ENCODE data around the gene FAIM2. TPM values are rescaled to one million over a fixed set of nuclear protein-coding genes. Genes with fewer than 3 reads are reported as not detected.

FAIM2 gene
- total RNA-seq, 1 experiment from 2014 or later, result not detected

DNA sequence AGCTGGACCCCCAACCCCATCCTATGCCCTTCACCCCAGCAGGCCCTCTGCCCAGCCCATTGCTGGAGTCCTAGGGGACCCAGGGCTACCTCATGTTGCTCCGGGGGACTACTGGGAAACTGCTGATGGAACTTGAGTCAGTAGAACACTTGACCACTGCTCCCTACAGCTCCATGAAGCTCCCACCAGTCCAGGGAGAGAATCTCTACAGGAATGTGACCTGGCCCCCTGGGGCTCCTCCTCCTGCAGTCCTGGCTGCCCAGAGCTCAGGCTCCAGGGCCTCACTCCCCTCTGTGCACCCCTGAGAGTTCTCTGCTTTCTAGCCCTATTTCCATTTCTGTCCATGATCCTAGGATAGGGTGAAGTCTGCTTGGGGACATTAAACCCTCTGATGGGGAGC lies 36.0 kb upstream of the FAIM2 start:
- DNase-seq (ENCODE audit: low spot score), result no peak

DNA sequence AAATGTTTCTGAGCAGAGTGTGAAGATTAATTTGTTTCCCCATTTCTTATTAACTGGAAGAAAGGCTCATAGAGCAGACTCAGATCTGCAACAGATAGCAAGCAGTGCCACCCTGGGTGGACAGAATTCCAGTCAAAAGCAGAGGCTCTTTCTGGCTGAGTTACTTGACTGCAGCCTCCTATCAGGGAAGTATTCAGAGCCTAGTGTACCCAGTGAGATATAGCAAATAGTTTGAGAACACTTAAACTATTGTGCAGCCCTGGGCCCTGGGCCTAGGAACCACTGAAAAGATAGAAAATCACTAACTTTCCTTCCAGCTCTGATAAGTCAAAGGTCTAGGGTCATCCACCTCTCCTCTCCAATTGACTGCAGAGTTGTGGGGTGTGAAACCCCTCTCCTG lies 35.6 kb upstream of the FAIM2 start:
- no peak for DNase-seq (ENCODE audit: low spot score)

DNA sequence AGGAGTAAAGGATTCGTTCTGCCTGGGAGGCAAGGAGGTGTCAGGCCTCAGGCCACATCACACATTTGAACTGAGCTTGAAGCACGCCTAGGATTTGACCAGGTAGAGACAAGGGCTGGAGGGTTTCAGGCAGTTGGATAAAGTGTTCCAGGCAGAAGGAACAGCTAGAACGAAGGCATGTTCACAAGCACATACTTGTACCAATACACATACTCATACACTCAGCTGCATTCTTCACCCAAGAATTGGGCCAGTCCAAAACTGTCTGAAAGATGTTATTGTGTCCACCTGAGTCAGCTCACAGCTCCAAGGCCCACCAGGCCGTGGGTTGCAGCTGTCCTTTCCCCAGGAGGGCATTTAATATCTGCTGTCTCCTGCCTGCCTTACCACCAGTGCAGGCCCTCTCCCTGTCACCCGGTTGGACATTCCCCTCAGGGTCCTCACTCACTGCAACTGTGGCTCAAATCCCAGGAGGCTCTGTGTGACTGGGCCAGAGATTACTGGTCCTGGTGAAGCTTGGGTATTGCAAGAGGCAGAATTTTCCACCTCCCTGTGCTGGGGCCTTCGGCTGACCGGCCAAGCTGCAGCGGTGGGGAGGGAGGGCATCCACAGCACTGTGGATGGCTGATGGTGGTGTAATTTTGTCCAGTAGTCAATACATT lies 34.1 kb upstream of the FAIM2 start:
- DNase-seq (ENCODE audit: low spot score), result no peak

- no peak for DNase-seq (ENCODE audit: low spot score)
Observed at GRCh38 chr12:49936925-49937324, 33.2 kb upstream of the FAIM2 start.

GRCh38 chr12:49934505-49934904 lies 30.8 kb upstream of the FAIM2 start:
- no peak for DNase-seq (ENCODE audit: low spot score)

- no peak for DNase-seq (ENCODE audit: low spot score)
Observed at GRCh38 chr12:49933796-49934195, 30.1 kb upstream of the FAIM2 start.

DNA sequence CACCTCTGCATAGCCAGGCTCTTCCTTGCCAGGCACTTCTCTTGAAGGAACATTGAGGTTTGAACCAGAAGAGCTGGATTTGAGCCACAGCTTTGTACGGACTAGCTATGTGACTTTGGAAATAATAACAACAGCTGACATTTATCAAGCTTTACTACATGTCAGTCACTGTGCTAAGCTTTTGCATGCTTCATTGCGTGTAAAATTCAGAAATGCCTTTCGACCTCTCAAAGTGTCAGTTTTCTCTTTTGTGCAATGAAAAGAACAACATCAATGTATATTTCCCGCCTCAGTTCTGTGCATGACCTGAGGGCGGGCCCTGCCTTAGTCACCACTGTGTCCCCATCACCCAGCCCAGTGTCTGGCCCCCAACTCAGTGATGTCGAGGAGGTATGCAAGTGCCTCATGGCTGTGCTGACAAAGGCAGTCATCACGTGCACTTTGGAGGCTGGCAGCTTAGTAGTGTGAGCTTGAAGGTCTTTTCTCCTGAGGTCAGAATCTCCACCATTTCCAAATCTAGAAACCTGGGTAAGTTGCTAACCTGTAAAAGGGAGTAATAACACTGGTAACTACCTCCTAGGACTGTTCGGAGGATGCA lies 28.9 kb upstream of the FAIM2 start:
- no peak for DNase-seq (ENCODE audit: low spot score)

DNA sequence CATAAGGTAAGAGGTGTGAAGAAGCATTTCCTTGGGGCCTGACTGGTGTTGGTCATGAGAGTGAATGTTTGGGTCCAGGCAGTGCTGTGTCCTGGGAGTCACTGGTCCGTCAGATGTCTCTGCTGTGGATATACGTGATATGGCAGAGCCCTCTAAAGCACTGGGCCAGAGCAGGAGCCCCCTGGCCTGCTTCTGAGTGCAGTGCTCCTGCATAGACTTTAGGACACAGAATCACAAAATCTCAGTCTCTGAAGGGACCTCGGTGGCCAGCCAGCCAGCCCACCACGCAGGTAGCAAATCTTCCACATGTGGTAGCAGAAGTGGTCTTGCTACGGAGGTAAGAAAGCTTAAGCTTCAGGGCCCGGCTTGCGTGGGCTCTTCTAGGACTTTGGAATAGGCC lies 28.3 kb upstream of the FAIM2 start:
- no peak for DNase-seq (ENCODE audit: low spot score)

DNA sequence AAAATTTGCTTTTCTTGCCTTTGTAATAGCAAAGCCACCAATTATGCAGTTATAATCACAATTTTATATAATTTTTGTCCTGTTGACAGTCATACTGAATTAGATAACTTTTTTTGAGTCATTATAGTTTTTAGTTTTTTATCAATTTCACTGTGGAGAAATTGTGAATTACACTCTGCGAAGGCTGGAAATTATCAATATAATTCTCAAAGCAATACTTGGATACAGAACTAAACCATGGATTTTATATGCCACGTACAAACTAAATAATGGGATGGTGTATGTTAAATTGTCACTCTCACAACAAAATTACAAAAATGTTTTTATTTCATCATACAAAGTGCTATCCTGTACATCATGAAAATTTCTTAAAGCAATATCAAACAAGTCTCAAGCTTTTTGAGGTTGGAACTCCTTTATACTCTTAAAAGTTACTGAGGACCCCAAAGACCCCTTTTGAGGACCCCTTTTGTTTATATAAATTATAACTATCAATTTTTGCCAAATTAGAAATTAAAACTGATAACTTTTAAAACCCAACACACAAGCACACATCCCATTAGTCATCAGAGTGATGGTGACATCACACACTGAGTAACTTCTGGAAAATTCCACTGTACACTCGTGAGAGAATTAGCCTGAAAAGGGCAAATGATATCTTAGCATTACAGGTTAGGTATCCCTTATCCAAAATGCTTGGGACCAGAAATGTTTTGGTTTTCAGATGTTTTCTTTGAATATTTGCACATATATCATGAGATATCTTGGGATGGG lies 27.0 kb upstream of the FAIM2 start:
- DNase-seq (ENCODE audit: low spot score), result peak; percentile 16

GRCh38 chr12:49929581-49929980 lies 25.9 kb upstream of the FAIM2 start:
- no peak for DNase-seq (ENCODE audit: low spot score)

DNA sequence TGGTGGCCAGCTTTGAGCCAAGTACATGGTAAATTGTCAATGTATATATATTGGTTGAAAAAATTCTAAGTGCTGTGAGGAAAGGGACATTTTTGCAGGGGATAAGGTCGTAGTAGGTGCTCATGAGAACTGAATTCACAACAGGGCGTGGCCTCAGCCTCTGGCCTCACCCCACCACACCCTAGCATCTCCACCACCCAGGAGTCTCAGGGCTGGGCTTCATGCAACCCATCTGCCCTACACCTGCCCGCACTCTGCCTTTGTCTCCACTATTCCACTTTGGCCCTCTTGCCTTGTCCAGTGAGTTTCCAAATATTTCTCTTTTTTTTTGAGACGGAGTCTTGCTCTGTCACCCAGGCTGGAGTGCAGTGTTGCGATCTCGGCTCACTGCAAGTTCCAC lies 24.8 kb upstream of the FAIM2 start:
- no peak for DNase-seq (ENCODE audit: low spot score)

- DNase-seq (ENCODE audit: low spot score), result no peak
Observed at GRCh38 chr12:49925433-49926204, 21.9 kb upstream of the FAIM2 start.

DNA sequence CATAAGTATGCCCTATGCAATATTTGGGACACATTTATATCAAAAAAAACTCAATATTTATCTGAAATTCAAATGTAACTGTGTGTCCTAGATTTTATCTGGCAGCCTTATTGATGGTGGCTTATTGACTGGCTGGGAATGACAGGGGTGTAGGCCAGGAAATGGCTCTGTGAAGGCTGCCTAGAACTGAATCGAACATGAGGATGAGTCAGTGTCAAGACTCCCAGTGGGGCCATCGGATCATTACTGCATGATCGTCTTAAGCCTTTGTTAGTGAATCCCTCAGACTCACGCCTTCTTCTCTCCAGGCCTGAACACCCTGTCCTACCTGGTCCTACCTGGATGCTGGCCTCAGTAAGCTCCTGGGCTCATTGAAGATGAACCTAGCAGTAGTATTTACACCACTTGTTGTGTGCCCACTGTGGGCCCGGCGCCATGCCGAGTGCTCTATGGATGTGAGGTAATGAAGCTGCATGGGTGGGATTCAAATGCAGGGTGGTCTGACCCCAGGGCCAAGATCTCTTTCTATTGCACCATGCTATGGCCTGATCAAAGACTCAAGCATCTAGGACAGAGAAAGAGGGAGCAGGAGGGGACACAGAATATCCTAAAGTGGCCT lies 21.0 kb upstream of the FAIM2 start:
- DNase-seq (ENCODE audit: low spot score), result no peak

- no peak for DNase-seq (ENCODE audit: low spot score)
Observed at GRCh38 chr12:49923880-49924556, 20.3 kb upstream of the FAIM2 start.

- no peak for DNase-seq (ENCODE audit: low spot score)
Observed at GRCh38 chr12:49923035-49923644, 19.4 kb upstream of the FAIM2 start.

DNA sequence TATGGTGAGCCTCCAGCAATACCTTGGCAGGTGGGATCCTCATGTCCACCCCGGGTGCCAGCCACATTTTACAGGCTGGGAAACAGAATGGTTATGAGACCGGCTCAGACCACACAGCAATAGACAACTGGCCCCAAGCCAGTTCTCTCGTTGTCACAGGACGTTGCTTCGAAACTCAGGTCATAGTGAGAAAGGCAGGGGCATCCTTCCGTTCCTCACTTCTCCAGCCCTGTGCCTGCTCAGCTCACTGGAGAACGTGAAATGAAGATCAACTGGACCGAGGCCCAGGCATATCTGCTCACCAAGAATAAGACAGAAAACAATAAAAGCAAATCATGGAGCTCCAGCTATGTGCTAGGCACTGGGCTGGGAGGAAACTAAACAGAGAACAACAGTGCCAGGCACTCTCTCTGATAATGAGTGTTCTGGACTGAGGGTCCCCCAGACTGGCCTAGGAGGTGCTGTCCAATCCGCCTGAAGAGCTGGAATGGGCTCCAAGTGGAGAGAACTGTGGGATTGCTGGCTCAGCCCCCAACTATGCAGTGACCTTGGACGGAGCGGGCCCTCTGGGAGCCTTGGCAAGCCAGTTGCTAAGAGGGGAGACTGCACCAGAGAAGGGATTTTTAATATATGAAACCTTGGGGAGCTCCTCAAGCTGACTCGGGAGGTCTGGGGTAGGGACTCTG lies 18.8 kb upstream of the FAIM2 start:
- DNase-seq (ENCODE audit: low spot score), result no peak

DNA sequence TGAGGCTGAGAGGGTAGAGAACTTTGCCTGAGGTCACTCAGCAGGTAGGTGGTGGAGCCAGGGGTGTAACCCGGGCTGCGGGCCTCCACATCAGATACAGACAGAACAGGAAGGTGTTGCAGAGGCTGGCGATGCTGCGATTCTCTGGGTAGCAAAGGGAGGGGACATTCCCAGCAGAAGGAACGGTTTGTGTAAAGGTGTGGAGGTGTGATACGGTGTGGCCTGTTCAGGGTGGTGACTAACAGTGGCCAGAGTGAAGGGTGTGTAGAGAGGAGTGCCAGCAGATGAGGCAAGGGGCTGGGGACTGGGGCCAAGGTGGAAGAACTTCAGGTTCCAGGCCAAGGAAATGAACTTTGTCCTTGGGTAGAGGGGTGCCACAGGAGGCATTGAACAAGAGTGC lies 18.2 kb upstream of the FAIM2 start:
- DNase-seq (ENCODE audit: low spot score), result no peak

DNA sequence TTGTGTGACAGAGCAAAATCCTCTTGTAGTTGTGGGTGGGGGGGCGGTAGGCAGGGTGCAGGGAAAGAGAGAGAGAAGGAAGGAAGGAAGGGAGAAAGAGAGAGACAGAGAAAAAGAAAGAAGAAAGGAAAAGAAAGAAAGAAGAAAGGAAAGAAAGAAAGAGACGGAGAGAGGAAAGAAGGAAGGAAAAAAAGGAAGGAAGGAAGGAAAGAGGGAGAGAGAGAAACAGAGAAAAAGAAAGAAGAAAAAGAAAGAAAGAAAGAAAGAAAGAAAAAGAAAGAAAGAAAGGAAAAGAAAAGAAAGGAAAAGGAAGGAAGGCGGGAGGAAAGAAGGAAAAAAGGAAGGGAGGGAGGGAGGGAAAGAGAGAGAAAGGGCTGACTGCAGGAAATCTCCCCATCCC lies 17.6 kb upstream of the FAIM2 start:
- DNase-seq (ENCODE audit: low spot score), result no peak

- DNase-seq (ENCODE audit: low spot score), result no peak
Observed at GRCh38 chr12:49920915-49921286, 17.2 kb upstream of the FAIM2 start.

GRCh38 chr12:49920241-49920914 lies 16.7 kb upstream of the FAIM2 start:
- DNase-seq (ENCODE audit: low spot score), result no peak
